IPS-18c (cell line): ENCODE data around the gene GSG1L.

ENCODE experiments used
- H3K4me3 ChIP-seq: 2 replicates; pipeline ENCODE4 v1.7.0; 2013; ENCODE audit warnings: low read depth, mild to moderate bottlenecking, low read length, moderate library complexity; ENCODE audit not compliant: insufficient read depth
- H3K9me3 ChIP-seq: one replicate; pipeline ENCODE4 v1.6.1; 2013; ENCODE audit warnings: mild to moderate bottlenecking, low read length, moderate library complexity; ENCODE audit not compliant: control insufficient read depth, insufficient read depth

GSG1L gene

DNA sequence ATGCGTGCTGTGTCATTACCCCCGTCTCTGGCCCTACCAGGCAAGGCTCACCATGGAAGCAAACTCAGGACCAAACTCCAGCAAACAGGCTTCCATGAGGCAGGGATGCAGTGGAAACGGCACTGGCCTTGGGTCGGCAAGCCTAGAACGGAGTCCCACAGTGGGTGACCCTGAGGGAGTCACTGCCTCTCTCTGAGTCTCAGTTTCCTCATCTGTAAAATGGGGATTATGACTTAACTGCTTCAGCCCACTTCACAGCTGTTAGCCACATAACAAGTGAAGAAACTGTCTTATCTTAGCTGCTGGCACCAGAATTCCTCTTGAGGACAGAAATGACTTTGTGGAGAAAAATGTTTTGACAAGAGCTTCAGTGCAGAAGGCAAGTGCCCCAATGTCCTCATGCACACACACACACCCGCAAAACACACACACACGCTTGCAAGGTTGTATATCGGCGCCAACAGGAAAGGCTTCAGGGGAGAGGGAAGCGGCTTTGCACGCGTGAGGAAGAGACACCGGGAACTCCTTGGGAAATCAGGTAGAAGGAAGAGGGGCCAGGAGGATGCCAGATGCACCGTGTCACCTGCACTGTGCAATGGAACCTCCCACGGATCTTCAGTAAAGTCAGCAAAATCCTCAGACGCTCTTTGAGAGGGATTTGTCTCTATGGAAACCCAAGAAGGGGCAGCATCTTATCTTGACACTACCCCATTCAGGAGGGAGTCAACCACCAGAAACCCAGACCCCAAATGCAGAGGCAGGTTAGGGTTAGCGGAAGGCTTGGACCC lies 53.7 kb downstream of the GSG1L start:
- H3K9me3 ChIP-seq: no peaks in the 10 kb centered on the region
- H3K4me3 ChIP-seq: no peak overlapping the region

GRCh38 chr16:28003923-28004322 lies 59.6 kb downstream of the GSG1L start:
- Histone ChIP-seq H3K4me3 (no peak overlapping the region), H3K9me3 (peaks cover 3% of the 10 kb centered on the region)

GRCh38 chr16:28003021-28003865 lies 60.3 kb downstream of the GSG1L start:
- Histone ChIP-seq H3K9me3 (peaks cover 3% of the 10 kb centered on the region), H3K4me3 (no peak overlapping the region)

GRCh38 chr16:28001642-28002041 lies 61.9 kb downstream of the GSG1L start:
- Histone ChIP-seq H3K9me3 (peaks cover 3% of the 10 kb centered on the region), H3K4me3 (no peak overlapping the region)

DNA sequence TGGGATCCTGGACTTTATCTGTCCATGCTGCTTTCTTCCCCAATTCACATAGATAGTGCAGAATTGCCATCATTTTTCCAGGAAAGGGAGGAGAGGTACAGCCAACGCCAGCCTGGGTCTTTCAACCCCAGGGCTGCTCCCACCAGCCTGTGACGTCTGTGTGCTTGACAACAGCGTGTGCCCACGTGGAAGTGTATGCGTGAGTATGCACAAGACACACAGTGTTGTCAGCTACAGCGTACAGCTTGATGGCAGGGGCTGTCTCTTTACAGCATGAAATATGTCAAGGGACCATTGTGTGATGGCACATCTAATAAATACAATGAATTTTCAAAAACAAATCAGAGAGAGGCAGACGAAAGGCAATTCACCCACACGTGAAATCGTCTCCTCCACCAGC lies 62.3 kb downstream of the GSG1L start:
- no peak overlapping the region for H3K4me3 ChIP-seq
- peaks cover 3% of the 10 kb centered on the region for H3K9me3 ChIP-seq

GRCh38 chr16:28000314-28001169 lies 63.0 kb downstream of the GSG1L start:
- peaks cover 3% of the 10 kb centered on the region for H3K9me3 ChIP-seq
- H3K4me3 ChIP-seq: no peak overlapping the region

DNA sequence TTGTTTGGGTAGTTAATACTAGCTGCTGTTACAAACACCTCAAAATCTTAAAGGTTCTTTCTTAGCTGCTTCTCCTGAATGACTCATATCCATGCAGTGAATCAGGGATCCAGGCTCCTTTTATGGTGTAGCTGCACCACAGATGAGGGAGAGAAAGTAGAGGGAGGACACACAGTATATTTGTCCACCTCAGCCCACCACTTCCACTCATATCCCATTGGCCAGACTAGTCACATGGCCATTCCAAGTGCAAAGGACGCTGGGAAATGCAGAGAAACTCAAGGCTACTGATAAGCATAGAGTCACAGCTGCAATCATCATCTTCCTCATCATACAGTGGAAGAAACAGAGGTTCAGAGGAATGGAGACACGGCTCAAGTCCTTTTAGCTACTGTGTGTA lies 63.8 kb downstream of the GSG1L start:
- Histone ChIP-seq H3K9me3 (peaks cover 3% of the 10 kb centered on the region), H3K4me3 (no peak overlapping the region)

GRCh38 chr16:27995378-27995777 lies 68.1 kb downstream of the GSG1L start:
- Histone ChIP-seq H3K4me3 (no peak overlapping the region), H3K9me3 (peaks cover 9% of the 10 kb centered on the region)

GRCh38 chr16:27994686-27995085 lies 68.8 kb downstream of the GSG1L start:
- no peak overlapping the region for H3K4me3 ChIP-seq
- H3K9me3 ChIP-seq: peaks cover 9% of the 10 kb centered on the region

DNA sequence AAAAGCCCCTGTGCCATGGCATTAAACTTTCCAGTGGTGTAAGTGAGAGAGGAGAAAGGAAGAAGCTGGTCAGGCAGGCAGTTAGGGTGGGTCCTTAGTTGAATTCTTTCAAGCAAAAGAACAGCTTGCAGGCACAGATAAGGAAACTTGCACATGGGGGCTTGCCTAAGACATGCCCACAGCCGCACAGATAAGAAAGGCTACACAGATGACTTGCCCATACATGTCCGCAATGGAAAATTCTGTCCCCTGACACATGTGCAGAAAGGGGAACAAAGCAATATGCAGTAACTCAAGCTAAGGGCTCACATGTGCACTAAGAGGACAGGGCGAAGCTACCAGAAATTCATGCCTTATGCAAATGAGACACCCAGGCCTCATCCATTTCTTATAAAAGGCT lies 69.9 kb downstream of the GSG1L start:
- H3K4me3 ChIP-seq: no peak overlapping the region
- peaks cover 9% of the 10 kb centered on the region for H3K9me3 ChIP-seq

DNA sequence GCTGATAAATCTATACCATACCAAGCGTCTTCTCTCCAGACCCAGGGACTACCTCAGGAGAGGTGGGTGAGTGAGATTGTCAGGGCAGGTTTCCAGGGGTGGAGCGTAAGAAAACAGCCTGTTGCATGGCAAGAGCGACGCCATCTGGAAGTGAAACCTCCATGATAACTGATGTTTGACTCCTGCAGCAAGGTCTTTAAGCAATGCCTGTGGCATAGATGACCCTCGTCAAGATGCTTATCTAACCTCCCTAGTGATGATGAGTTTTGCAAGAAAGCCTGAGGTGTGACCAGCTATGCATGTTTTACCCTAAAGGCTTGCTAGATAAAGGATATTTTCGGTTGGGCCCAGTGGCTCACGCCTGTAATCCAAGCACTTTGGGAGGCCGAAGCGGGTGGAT lies 71.6 kb downstream of the GSG1L start:
- Histone ChIP-seq H3K4me3 (no peak overlapping the region), H3K9me3 (peaks cover 9% of the 10 kb centered on the region)

GRCh38 chr16:27985981-27986380 lies 77.5 kb downstream of the GSG1L start:
- Histone ChIP-seq H3K9me3 (no peaks in the 10 kb centered on the region), H3K4me3 (no peak overlapping the region)

DNA sequence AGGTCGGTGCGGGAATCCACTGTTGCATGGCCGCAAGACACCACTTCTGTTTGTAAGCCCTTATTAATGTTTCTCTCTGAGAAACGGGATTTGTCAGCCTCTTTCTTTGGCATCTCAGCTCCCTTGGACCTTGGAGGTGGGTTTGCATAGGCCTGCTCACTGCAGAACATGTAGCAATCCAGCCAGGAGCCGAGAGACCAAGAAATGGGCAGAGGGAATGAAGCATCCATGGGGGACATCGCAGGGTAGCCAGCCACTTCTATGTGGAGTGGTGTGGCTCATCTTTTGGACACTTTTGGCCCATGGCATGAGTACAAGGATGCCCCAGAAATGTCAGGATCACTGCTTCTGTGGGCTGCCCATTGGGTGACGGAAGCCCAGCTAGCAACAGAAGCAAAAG lies 79.4 kb downstream of the GSG1L start:
- H3K9me3 ChIP-seq: no peaks in the 10 kb centered on the region
- no peak overlapping the region for H3K4me3 ChIP-seq

DNA sequence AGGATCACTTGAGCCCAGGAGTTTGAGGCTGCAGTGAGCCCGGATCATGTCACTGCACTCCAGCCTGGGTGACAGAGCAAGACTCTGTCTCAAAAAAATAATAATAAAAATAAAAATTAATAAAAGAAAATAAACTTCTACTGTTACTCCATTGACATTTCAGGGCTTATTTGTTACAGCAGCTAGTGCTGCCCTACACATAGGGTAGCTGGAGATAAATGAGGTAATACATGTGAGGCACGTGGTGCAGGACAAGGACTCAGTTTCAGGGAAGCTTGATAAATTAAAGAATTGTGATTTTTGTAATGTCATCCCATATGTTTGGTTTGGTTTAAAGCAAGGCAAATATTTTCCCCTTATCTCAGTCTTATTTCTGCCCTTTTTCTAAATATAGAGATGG lies 80.3 kb downstream of the GSG1L start:
- Histone ChIP-seq H3K4me3 (no peak overlapping the region), H3K9me3 (no peaks in the 10 kb centered on the region)

DNA sequence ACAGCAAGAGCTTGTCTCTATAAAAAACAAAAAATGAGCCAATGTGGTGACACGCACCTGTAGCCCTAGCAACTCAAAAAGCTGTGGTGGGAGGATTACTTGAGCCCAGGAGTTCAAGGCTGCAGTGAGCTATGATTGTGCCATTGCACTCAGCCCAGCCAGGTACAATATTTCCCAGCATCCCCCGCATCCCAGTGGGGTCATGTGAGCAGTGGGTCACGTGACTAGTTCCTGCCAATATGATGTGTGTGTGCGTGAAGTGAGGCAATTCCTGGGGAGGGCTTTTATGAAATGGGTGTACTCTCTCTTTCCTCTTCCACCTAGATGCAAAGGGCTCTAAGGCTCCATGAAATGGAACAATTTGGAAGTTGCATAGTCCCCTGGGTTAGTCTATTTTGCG lies 81.3 kb downstream of the GSG1L start:
- Histone ChIP-seq H3K4me3 (no peak overlapping the region), H3K9me3 (no peaks in the 10 kb centered on the region)

GRCh38 chr16:27980919-27981700 lies 82.4 kb downstream of the GSG1L start:
- Histone ChIP-seq H3K4me3 (no peak overlapping the region), H3K9me3 (no peaks in the 10 kb centered on the region)
